Measurements from ENCODE around the gene MYH11. TPM values are rescaled to one million over a fixed set of nuclear protein-coding genes. Genes with fewer than 3 reads are reported as not detected.

MYH11 gene
- total RNA-seq, 4 donors from 2014 or later: 19.5 to 63.2 (median 24.6) TPM

DNA sequence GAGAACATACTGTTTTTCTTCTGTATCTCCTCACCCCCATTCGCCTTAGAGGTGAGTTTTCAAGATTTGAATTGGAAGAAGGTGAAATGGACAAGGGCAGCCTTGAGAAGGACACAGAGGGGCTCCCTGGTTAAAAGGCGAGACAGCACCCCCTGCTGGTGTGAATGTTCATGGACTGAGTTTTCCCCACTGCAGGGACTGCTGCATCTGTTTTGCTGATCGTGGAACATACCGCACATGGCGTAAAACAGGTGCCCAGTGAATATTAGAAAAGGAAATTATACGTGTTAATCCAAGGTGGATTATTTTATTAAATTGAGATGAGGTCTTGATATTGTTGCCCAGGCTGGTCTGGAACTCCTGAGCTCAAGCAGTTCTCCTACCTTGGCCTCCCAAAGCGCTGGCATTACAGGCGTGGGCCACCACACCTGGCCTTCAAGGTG lies 152.3 kb downstream of the MYH11 start:
- intact Hi-C loops (cut with DNase I): loop anchor here (10.0 kb wide), 1 partner anchor 280 kb away; no protein-coding TSS in a partner anchor
- no peak overlapping the region for H3K4me3 ChIP-seq (replicated peaks in 1 of 3)
- DNase-seq: peak; percentile 60 to 74
- 70 to 73% methylated on average over 8 of the region's 8 CpGs for WGBS, 2 donors
- no peak for TF ChIP-seq POLR2A (IDR thresholded peaks at IDR 0.05)
- TF ChIP-seq, protein P1, sequence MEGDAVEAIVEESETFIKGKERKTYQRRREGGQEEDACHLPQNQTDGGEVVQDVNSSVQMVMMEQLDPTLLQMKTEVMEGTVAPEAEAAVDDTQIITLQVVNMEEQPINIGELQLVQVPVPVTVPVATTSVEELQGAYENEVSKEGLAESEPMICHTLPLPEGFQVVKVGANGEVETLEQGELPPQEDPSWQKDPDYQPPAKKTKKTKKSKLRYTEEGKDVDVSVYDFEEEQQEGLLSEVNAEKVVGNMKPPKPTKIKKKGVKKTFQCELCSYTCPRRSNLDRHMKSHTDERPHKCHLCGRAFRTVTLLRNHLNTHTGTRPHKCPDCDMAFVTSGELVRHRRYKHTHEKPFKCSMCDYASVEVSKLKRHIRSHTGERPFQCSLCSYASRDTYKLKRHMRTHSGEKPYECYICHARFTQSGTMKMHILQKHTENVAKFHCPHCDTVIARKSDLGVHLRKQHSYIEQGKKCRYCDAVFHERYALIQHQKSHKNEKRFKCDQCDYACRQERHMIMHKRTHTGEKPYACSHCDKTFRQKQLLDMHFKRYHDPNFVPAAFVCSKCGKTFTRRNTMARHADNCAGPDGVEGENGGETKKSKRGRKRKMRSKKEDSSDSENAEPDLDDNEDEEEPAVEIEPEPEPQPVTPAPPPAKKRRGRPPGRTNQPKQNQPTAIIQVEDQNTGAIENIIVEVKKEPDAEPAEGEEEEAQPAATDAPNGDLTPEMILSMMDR (IDR thresholded peaks at IDR 0.05): peak; percentile 25 to 64 (median 40)
- H3K27me3 ChIP-seq: no peaks in the 10 kb centered on the region
- H3K4me1 ChIP-seq: no peaks in the 10 kb centered on the region
- peaks cover 5 to 13% of the 10 kb centered on the region in 2 donors for H3K36me3 ChIP-seq
- no peak overlapping the region for H3K27ac ChIP-seq
- H3K9me3 ChIP-seq: no peaks in the 10 kb centered on the region

DNA sequence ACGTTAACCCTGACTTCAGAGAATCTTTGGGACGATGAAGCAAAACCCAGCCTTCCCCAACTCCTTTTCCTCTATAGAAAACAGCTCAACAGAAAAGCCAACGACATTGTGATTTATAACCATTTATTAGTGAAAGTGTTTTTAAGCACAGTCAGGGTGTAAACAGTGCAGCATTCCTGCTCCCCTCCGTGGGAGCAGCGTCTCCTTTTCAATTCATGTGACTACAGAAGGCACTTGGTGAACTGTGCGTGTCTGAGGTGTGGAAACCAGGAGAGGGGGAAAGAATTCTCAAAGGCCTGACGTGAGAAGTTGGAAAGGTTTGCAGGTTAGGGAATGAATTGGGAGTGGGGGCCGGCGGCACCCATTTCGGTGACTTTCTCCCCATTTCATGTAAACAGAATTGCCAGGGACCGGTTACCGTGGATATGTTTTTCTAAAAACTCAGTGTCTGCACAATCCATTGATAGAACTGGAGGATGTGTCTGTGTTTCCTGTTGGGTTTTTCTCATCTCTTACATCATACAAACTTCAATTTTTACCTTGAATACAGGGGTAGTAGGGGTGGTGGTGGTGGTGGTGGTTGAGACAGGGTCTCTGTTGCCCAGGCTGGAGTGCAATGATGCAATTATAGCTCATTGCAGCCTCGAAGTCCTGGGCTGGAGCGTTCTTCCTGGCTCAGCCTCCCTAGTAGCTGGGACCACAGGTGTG lies 153.6 kb downstream of the MYH11 start:
- no peaks in the 10 kb centered on the region for H3K27me3 ChIP-seq

DNA sequence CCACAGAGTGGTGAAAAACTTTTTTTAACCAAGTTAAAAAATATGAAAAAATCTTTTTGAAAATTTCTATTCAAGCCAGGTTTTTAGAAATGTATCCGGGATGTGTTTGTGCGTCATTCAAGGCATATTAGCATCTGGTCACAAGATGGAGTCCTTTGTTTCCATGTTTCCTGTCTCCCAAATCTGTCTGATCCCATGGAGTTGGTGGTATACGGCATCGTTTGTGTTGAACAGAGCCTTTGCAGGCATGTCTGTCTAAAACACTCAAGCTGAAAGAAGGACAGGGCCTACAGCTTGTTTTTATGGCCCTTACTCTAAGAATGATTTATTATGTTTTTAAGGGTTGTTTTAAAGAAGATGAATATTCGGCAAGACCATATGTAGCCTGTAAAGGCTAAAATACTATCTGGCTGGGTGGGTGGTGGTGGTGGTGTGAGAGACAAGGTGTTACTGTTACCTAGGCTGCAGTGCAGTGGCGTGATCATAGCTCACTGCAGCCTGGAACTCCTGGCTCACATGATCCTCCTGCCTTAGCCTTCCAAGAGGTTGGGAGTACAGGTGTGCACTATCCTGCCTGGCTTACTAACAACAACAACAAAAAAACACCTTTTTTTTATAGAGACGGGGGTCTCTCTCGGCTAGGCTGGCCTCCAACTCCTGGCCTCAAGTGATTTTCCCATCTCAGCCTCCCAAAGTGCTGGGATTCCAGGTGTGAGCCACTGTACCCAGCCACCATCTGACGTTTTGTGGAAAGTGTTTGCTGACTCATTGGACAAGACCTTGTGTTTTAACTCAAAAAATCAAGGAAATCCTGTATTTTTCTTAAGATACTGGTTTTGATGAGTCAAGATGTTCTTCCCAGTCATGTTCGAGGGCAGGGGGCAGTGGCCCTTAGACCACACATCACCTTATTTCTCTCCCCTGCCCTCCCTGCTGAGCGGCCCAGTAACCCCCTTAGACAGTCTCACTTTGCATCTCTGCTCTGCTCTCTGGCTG lies 154.6 kb downstream of the MYH11 start:
- intact Hi-C loops (cut with DNase I): loop anchor here (10.0 kb wide), 1 partner anchor 277 kb away; no protein-coding TSS in a partner anchor
- Histone ChIP-seq H3K9me3 (no peaks in the 10 kb centered on the region), H3K4me1 (no peaks in the 10 kb centered on the region), H3K27me3 (no peaks in the 10 kb centered on the region), H3K4me3 (replicated peaks in 1 of 3) (no peak overlapping the region), H3K27ac (no peak overlapping the region), H3K36me3 (peaks cover 9 to 32% of the 10 kb centered on the region in 2 donors)
- TF ChIP-seq, protein P1 (IDR thresholded peaks at IDR 0.05): no peak
- TF ChIP-seq POLR2A (IDR thresholded peaks at IDR 0.05): no peak
- DNase-seq: no peak
- WGBS, 2 donors: 91 to 92% methylated on average over 11 of the region's 11 CpGs

More for the DNA sequence above, 153.6 kb downstream of the MYH11 start:
- intact Hi-C loops (cut with DNase I): loop anchor here (10.0 kb wide), 1 partner anchor 278 kb away; no protein-coding TSS in a partner anchor
- no peak for DNase-seq
- H3K4me3 ChIP-seq (replicated peaks in 1 of 3): no peak overlapping the region
- H3K4me1 ChIP-seq: no peaks in the 10 kb centered on the region
- TF ChIP-seq, protein P1 (IDR thresholded peaks at IDR 0.05): no peak
- TF ChIP-seq POLR2A (IDR thresholded peaks at IDR 0.05): no peak
- WGBS, 2 donors: 88 to 91% methylated on average over 14 of the region's 14 CpGs
- H3K9me3 ChIP-seq: no peaks in the 10 kb centered on the region
- H3K27ac ChIP-seq: no peak overlapping the region
- peaks cover 9 to 25% of the 10 kb centered on the region in 2 donors for H3K36me3 ChIP-seq

DNA sequence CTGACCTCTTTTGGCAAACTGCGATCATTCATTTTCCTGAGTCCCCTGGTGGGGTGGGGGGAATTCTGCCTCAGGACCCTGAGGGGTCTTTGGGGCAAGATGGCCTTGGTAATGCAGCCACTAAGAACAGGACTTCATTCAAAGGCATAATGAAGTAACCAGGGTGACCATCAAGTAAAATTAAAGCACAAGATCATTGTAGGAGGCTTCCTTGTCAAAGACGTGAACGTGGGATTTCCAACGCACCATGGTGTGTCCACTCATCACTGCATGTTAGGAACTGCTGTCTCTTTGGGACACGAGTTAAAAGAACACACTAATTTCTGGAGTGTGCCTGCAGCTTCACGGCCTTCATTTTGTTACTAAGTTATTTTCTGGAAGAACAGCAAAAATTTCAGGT lies 155.5 kb downstream of the MYH11 start:
- Histone ChIP-seq H3K4me3 (replicated peaks in 1 of 3) (no peak overlapping the region), H3K36me3 (peaks cover 9 to 41% of the 10 kb centered on the region in 2 donors), H3K4me1 (no peaks in the 10 kb centered on the region), H3K27ac (no peak overlapping the region), H3K27me3 (no peaks in the 10 kb centered on the region), H3K9me3 (no peaks in the 10 kb centered on the region)
- no peak for DNase-seq
- WGBS, 2 donors: 93 to 96% methylated on average over 6 of the region's 6 CpGs
- intact Hi-C loops (cut with DNase I): loop anchor here (10.0 kb wide), 1 partner anchor 277 kb away; no protein-coding TSS in a partner anchor
- TF ChIP-seq POLR2A (IDR thresholded peaks at IDR 0.05): no peak
- TF ChIP-seq, protein P1 (IDR thresholded peaks at IDR 0.05): no peak

Measured in thyroid gland (tissue), 4 donors.